ENCODE results near the gene NCAPH2.
A peak's percentile ranks its signal among the peaks of the same experiment; 100 is the strongest.
"Not testable (repeated sequence)": the region's sequence is repeated elsewhere in the genome, so short reads cannot be mapped to it uniquely, and the experiment has no call there.

The NCAPH2 gene

GRCh38 chr22:50513175-50513574, 5.2 kb downstream of the NCAPH2 start:
- DNase-seq: no peak
- no peak overlapping the region for H3K27ac Mint-ChIP-seq
- no peaks in the 10 kb centered on the region for H3K9me3 Mint-ChIP-seq
- H3K36me3 Mint-ChIP-seq (ENCODE audit: low read depth): peaks cover 84% of the 10 kb centered on the region
- H3K4me1 Mint-ChIP-seq (ENCODE audit: low read depth): peaks cover 36% of the 10 kb centered on the region
- no peak overlapping the region for H3K4me3 Mint-ChIP-seq
- no peaks in the 10 kb centered on the region for H3K27me3 Mint-ChIP-seq

DNA sequence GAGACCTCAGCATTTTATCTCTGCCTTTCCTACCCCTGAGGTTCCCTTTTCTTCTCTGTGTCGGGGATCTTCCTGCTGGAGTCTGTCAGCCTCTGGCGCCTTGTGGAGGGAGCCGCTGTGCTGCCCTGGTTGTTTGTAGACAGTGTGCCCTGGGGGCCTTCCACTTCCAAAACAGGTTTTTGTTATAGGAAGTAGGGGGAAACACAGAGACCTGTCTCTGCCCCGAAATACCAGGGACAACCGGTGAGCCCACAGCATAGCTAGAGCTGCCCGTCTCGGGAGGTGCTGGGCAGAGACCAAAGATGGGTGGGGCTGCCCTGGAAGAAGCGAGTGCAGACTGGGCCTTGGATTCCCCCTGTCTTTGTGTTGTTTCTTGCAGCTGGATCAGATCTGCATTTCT, 8.0 kb downstream of the NCAPH2 start:
- Mint-ChIP-seq H3K4me3 (no peak overlapping the region), H3K27me3 (no peaks in the 10 kb centered on the region), H3K4me1 (ENCODE audit: low read depth) (peaks cover 24% of the 10 kb centered on the region), H3K27ac (no peak overlapping the region), H3K36me3 (ENCODE audit: low read depth) (peaks cover 90% of the 10 kb centered on the region), H3K9me3 (no peaks in the 10 kb centered on the region)
- no peak for DNase-seq

DNA sequence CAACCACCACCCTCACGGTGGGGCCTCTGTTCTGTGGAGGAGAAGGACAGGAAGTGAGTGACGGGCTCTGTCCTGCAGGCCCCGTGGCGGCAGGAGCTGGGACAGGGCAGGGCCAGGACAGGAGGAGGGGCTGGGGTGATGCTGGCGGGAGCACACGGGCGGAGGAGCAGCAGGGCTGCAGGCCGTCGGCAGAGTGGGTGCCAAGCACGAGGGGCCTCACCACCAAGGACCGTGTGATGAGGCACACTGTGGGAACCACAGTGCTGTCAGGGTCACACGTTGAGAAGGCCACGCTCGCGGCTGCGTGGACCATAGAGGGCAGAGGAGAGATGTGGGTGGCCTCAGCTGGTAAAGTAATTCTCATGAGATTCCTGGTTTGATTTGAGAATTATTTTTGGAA, 8.9 kb downstream of the NCAPH2 start:
- no peak for DNase-seq
- Mint-ChIP-seq H3K4me3 (no peak overlapping the region), H3K27me3 (no peaks in the 10 kb centered on the region), H3K9me3 (no peaks in the 10 kb centered on the region), H3K36me3 (ENCODE audit: low read depth) (peaks cover 94% of the 10 kb centered on the region), H3K4me1 (ENCODE audit: low read depth) (peaks cover 24% of the 10 kb centered on the region), H3K27ac (no peak overlapping the region)

DNA sequence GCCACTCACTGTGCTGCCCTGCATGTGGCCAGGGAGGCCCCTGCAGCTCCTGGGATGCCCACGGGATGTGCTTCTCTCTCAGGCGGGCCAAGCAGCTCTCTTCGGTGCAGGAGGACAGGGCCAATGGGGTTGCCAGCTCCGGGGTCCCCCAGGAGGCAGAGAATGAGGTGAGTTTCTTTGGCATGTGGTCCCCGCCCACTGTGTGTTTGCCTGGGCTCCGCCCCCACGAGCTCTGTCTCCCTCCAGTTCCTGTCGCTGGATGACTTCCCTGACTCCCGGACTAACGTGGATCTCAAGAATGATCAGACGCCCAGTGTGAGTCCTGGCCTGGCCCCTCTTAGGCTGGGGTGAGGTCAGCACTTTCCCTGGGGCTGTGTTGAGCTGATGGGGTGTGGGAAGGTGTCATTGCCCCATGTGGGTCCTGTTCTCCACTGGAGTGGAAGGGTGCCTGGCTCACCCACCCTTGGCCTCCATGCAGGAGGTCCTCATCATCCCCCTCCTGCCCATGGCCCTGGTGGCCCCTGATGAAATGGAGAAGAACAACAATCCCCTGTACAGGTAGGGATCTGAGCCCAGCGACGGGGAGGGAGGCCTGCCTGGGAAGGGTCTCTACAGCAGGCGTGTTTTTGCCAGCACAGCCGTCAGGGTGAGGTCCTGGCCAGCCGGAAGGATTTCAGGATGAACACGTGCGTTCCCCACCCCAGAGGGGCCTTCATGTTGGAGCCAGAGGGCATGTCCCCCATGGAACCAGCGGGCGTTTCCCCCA, 9.7 kb downstream of the NCAPH2 start:
- Mint-ChIP-seq H3K4me3 (no peak overlapping the region), H3K27me3 (no peaks in the 10 kb centered on the region), H3K36me3 (ENCODE audit: low read depth) (peaks cover 92% of the 10 kb centered on the region), H3K9me3 (no peaks in the 10 kb centered on the region), H3K27ac (no peak overlapping the region), H3K4me1 (ENCODE audit: low read depth) (peaks cover 17% of the 10 kb centered on the region)
- no peak for DNase-seq

GRCh38 chr22:50518606-50519005, 10.6 kb downstream of the NCAPH2 start:
- peaks cover 95% of the 10 kb centered on the region for H3K36me3 Mint-ChIP-seq (ENCODE audit: low read depth)

GRCh38 chr22:50519151-50519550, 11.1 kb downstream of the NCAPH2 start:
- no peaks in the 10 kb centered on the region for H3K27me3 Mint-ChIP-seq
- peaks cover 20% of the 10 kb centered on the region for H3K4me1 Mint-ChIP-seq (ENCODE audit: low read depth)
- H3K36me3 Mint-ChIP-seq (ENCODE audit: low read depth): peaks cover 95% of the 10 kb centered on the region
- DNase-seq: no peak
- no peak overlapping the region for H3K27ac Mint-ChIP-seq
- no peak overlapping the region for H3K4me3 Mint-ChIP-seq
- no peaks in the 10 kb centered on the region for H3K9me3 Mint-ChIP-seq

More at GRCh38 chr22:50518606-50519005, 10.6 kb downstream of the NCAPH2 start:
- no peak for DNase-seq
- H3K9me3 Mint-ChIP-seq: no peaks in the 10 kb centered on the region
- H3K4me3 Mint-ChIP-seq: no peak overlapping the region
- H3K27ac Mint-ChIP-seq: no peak overlapping the region
- H3K27me3 Mint-ChIP-seq: no peaks in the 10 kb centered on the region
- H3K4me1 Mint-ChIP-seq (ENCODE audit: low read depth): peaks cover 19% of the 10 kb centered on the region

- not testable (repeated sequence) for H3K27ac Mint-ChIP-seq, H3K4me3 Mint-ChIP-seq, DNase-seq, H3K27me3 Mint-ChIP-seq, H3K9me3 Mint-ChIP-seq
- peaks cover 94% of the 10 kb centered on the region for H3K36me3 Mint-ChIP-seq (ENCODE audit: low read depth)
- peaks cover 19% of the 10 kb centered on the region for H3K4me1 Mint-ChIP-seq (ENCODE audit: low read depth)
These were observed 12.2 kb downstream of the NCAPH2 start for GRCh38 chr22:50520184-50520583.

DNA sequence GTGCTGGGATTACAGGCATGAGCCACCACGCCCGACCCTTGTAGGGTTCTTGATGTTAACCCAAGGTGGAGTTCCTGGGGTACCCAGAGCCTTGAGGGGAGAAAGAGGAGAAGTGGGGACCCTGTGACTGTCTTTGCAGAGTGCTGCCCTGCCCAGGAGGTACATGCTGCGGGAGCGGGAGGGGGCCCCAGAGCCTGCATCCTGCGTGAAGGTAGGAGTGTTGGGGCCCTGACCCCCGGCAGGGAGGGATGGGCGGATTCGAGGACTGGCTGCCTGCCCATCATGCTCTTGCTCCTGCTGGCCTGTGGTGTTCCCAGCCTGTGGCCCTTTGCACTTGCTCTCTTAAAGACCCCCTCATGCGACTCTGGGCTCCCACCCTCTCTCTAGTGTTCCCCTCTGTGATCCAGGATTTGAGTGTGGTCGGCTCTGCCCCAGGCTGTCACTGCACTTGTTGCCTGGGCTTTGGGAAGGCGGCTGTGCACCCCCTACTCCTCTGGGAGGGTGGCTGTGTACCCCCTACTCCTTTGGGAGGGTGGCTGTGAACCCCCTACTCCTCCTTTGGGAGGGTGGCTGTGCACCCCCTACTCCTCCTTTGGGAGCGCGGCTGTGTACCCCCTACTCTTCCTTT, 12.9 kb downstream of the NCAPH2 start:
- no peak for DNase-seq
- Mint-ChIP-seq H3K9me3 (no peaks in the 10 kb centered on the region), H3K27me3 (no peaks in the 10 kb centered on the region), H3K36me3 (ENCODE audit: low read depth) (peaks cover 89% of the 10 kb centered on the region), H3K27ac (no peak overlapping the region), H3K4me1 (ENCODE audit: low read depth) (peaks cover 16% of the 10 kb centered on the region), H3K4me3 (no peak overlapping the region)

GRCh38 chr22:50521710-50522109, 13.7 kb downstream of the NCAPH2 start:
- no peak overlapping the region for H3K27ac Mint-ChIP-seq

GRCh38 chr22:50522208-50522805, 14.3 kb downstream of the NCAPH2 start:
- Mint-ChIP-seq H3K27ac (no peak overlapping the region), H3K36me3 (ENCODE audit: low read depth) (peaks cover 80% of the 10 kb centered on the region), H3K4me3 (no peak overlapping the region), H3K9me3 (no peaks in the 10 kb centered on the region), H3K27me3 (no peaks in the 10 kb centered on the region), H3K4me1 (ENCODE audit: low read depth) (peaks cover 21% of the 10 kb centered on the region)
- DNase-seq: no peak

More at GRCh38 chr22:50521710-50522109, 13.7 kb downstream of the NCAPH2 start:
- DNase-seq: no peak
- no peaks in the 10 kb centered on the region for H3K9me3 Mint-ChIP-seq
- H3K27me3 Mint-ChIP-seq: no peaks in the 10 kb centered on the region
- H3K4me1 Mint-ChIP-seq (ENCODE audit: low read depth): peaks cover 15% of the 10 kb centered on the region
- peaks cover 82% of the 10 kb centered on the region for H3K36me3 Mint-ChIP-seq (ENCODE audit: low read depth)
- H3K4me3 Mint-ChIP-seq: no peak overlapping the region

- no peak for DNase-seq
- Mint-ChIP-seq H3K27me3 (no peaks in the 10 kb centered on the region), H3K4me1 (ENCODE audit: low read depth) (peaks cover 27% of the 10 kb centered on the region), H3K36me3 (ENCODE audit: low read depth) (peaks cover 80% of the 10 kb centered on the region), H3K27ac (peak overlapping the region; percentile 74), H3K4me3 (peak overlapping the region; percentile 92), H3K9me3 (no peaks in the 10 kb centered on the region)
These were observed 14.9 kb downstream of the NCAPH2 start for GRCh38 chr22:50522806-50523438.

GRCh38 chr22:50523458-50523805, 15.4 kb downstream of the NCAPH2 start:
- H3K36me3 Mint-ChIP-seq (ENCODE audit: low read depth): peaks cover 80% of the 10 kb centered on the region

GRCh38 chr22:50523806-50524675, 16.0 kb downstream of the NCAPH2 start:
- no peak for DNase-seq
- peaks cover 38% of the 10 kb centered on the region for H3K4me1 Mint-ChIP-seq (ENCODE audit: low read depth)
- peaks cover 78% of the 10 kb centered on the region for H3K36me3 Mint-ChIP-seq (ENCODE audit: low read depth)
- peak overlapping the region; percentile 92 for H3K4me3 Mint-ChIP-seq
- H3K27me3 Mint-ChIP-seq: no peaks in the 10 kb centered on the region
- H3K9me3 Mint-ChIP-seq: no peaks in the 10 kb centered on the region
- peak overlapping the region; percentile 93 for H3K27ac Mint-ChIP-seq

More at GRCh38 chr22:50523458-50523805, 15.4 kb downstream of the NCAPH2 start:
- Mint-ChIP-seq H3K4me3 (peak overlapping the region; percentile 92), H3K9me3 (no peaks in the 10 kb centered on the region), H3K27ac (peak overlapping the region; percentile 74), H3K4me1 (ENCODE audit: low read depth) (peaks cover 32% of the 10 kb centered on the region), H3K27me3 (no peaks in the 10 kb centered on the region)
- no peak for DNase-seq

DNA sequence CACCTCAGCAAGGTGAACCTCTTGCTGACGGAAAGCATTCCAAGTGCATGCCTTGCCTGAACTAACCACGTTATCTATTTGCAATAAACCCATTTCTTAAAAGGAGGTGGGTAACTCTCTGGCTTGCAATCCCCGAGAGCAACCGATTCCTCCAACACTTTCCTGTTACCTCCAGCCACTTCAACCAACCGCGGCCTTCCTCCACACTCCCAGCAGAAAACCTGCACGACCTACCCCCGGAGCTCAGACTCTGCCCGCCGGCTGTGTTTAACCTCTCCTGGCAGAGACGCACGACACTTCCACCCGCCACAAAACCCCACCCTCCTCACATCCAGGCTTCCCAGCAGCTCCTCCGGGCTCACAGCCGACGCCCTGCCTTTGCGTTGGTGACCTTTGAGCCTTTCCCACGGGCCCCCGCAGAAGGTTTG, 16.7 kb downstream of the NCAPH2 start:
- Mint-ChIP-seq H3K36me3 (ENCODE audit: low read depth) (peaks cover 73% of the 10 kb centered on the region), H3K4me3 (peak overlapping the region; percentile 92), H3K27me3 (no peaks in the 10 kb centered on the region), H3K9me3 (no peaks in the 10 kb centered on the region), H3K27ac (peak overlapping the region; percentile 93), H3K4me1 (ENCODE audit: low read depth) (peaks cover 39% of the 10 kb centered on the region)
- DNase-seq: no peak
